Measurements from ENCODE around the gene C12orf60. TPM values are rescaled to one million over a fixed set of nuclear protein-coding genes. Genes with fewer than 3 reads are reported as not detected.

The C12orf60 gene
- total RNA-seq, 1 donor from 2014 or later = 1.9 TPM

GRCh38 chr12:14827043-14827442, 23.6 kb downstream of the C12orf60 start:
- TF ChIP-seq CTCF (IDR thresholded peaks at IDR 0.05; ENCODE audit: borderline replicate concordance) = no peak
- no peak for DNase-seq
- H3K27me3 ChIP-seq (ENCODE audit: low read depth) = no peaks in the 10 kb centered on the region
- H3K36me3 ChIP-seq = no peaks in the 10 kb centered on the region
- no peak overlapping the region for H3K4me3 ChIP-seq
- no peaks in the 10 kb centered on the region for H3K9me3 ChIP-seq (replicated peaks)
- intact Hi-C loops (cut with micrococcal nuclease) = no loop called here
- H3K4me1 ChIP-seq = peaks cover 15% of the 10 kb centered on the region
- peak overlapping the region; percentile 60 for H3K27ac ChIP-seq (replicated peaks)

GRCh38 chr12:14828892-14829291, 25.4 kb downstream of the C12orf60 start:
- Histone ChIP-seq H3K27ac (replicated peaks) (no peak overlapping the region), H3K9me3 (replicated peaks) (no peaks in the 10 kb centered on the region), H3K27me3 (ENCODE audit: low read depth) (no peaks in the 10 kb centered on the region), H3K4me1 (peaks cover 21% of the 10 kb centered on the region), H3K4me3 (no peak overlapping the region), H3K36me3 (no peaks in the 10 kb centered on the region)
- TF ChIP-seq CTCF (IDR thresholded peaks at IDR 0.05; ENCODE audit: borderline replicate concordance) = no peak
- intact Hi-C loops (cut with micrococcal nuclease) = no loop called here
- DNase-seq = no peak

- no peaks in the 10 kb centered on the region for H3K27me3 ChIP-seq (ENCODE audit: low read depth)
- H3K4me3 ChIP-seq = no peak overlapping the region
- peaks cover 26% of the 10 kb centered on the region for H3K4me1 ChIP-seq
- no peak for TF ChIP-seq CTCF (IDR thresholded peaks at IDR 0.05; ENCODE audit: borderline replicate concordance)
- no peaks in the 10 kb centered on the region for H3K36me3 ChIP-seq
- no peak overlapping the region for H3K27ac ChIP-seq (replicated peaks)
- intact Hi-C loops (cut with micrococcal nuclease) = no loop called here
- DNase-seq = no peak
- H3K9me3 ChIP-seq (replicated peaks) = no peaks in the 10 kb centered on the region
Observed at GRCh38 chr12:14833336-14833735, 29.9 kb downstream of the C12orf60 start.

- DNase-seq = no peak
Observed at GRCh38 chr12:14833952-14834351, 30.5 kb downstream of the C12orf60 start.

GRCh38 chr12:14834509-14834908, 31.0 kb downstream of the C12orf60 start:
- peaks cover 26% of the 10 kb centered on the region for H3K4me1 ChIP-seq
- H3K27me3 ChIP-seq (ENCODE audit: low read depth) = no peaks in the 10 kb centered on the region
- peak overlapping the region; percentile 55 for H3K27ac ChIP-seq (replicated peaks)
- H3K9me3 ChIP-seq (replicated peaks) = peaks cover 5% of the 10 kb centered on the region
- intact Hi-C loops (cut with micrococcal nuclease) = no loop called here
- no peaks in the 10 kb centered on the region for H3K36me3 ChIP-seq
- no peak for DNase-seq
- TF ChIP-seq CTCF (IDR thresholded peaks at IDR 0.05; ENCODE audit: borderline replicate concordance) = no peak
- no peak overlapping the region for H3K4me3 ChIP-seq

More at GRCh38 chr12:14833952-14834351, 30.5 kb downstream of the C12orf60 start:
- Histone ChIP-seq H3K27ac (replicated peaks) (peak overlapping the region; percentile 55), H3K9me3 (replicated peaks) (no peaks in the 10 kb centered on the region), H3K36me3 (no peaks in the 10 kb centered on the region), H3K27me3 (ENCODE audit: low read depth) (no peaks in the 10 kb centered on the region), H3K4me1 (peaks cover 26% of the 10 kb centered on the region), H3K4me3 (no peak overlapping the region)
- no peak for TF ChIP-seq CTCF (IDR thresholded peaks at IDR 0.05; ENCODE audit: borderline replicate concordance)
- intact Hi-C loops (cut with micrococcal nuclease) = no loop called here

Data from left ventricle myocardium inferior (tissue), 1 donor.